ENCODE results near the gene SLC24A3.

SLC24A3 gene

DNA sequence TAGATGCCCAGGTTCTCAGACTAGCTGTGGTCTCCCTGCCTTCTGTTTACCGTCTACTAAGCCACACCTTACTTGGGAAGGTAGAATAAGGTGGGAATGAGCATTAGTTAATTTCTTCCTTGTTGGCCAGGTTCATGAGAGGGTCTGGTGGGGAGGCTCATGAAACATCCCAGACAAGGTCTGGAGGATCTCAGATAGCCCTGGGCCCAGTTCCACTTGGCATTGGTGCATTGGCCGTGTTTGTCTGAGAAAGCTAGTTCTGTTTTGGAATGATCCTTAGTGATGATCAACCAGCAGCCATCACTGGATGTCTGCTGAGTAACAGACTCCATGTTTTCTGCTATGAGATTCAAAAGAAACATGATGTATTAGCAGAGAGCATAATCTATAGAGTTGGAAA lies 155.1 kb downstream of the SLC24A3 start:
- no peak for DNase-seq (ENCODE audit: low read depth, low spot score)
- no peak overlapping the region for H3K4me3 ChIP-seq (ENCODE audit: low read length)

DNA sequence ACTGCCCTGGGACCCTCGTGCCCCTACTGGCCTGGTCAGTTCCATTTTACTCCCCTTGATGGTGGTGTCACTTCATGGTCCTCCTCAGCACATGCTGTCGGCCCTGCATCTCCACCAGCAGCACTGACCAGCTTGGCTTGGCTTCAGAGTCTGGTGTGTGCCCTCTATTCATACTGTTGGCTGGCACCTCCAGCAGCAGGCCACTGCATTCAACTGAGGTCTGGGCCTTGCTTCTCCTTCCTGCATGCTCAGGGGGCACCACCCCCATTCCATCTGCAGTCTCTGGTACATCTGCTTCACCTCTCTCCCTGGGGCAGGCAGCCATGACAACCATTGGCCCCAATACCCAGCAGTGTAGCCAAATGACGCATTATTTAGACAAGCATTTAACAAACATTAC lies 155.9 kb downstream of the SLC24A3 start:
- H3K4me3 ChIP-seq (ENCODE audit: low read length): no peak overlapping the region
- DNase-seq (ENCODE audit: low read depth, low spot score): no peak

DNA sequence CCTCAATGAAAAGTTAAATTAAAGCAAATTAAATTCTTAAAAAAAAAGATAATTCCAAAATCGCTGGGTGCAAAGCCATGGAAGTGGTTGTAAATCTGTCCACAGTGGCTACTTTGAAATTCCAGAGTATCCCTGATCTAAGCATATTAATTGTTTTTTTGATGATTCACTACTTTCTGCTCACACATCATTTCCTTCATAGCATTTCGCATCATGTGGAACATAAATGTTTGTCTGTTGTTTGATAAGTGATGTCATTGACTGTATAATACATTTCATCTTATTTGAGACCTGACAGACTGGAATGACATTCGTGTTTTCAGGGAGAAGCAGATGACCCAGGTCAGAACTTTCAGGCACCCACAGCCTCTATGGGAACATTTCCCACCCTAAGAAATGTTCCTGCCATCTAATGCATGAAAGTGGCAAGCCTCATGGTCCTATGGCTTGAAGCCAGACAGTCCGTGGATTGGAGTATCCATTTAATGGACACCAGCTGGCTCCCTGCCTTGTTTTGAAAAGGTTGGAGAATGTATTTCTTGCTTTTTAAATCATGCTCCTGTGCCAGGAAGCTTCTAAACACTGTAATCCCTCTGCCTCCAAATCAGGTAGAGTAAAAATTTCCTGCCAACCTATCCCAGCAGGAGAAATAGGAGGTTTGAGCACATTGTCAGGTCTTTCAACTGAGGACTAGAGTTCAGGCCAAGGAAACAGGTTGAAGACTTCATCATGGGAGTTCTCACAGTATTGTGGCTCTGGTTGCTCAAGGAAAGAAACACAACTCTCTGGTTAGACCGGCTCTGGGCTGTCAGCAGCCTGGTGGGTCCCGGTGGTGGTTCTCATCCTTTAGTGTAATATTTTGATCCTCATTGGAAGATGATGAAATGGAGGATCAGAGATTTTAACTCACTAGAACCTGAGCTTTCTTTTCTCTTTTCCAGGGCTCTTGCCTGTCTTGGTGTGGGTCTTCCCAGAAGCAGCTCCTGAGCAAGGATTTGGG lies 157.9 kb downstream of the SLC24A3 start:
- DNase-seq (ENCODE audit: low read depth, low spot score): no peak
- H3K4me3 ChIP-seq (ENCODE audit: low read length): no peak overlapping the region

DNA sequence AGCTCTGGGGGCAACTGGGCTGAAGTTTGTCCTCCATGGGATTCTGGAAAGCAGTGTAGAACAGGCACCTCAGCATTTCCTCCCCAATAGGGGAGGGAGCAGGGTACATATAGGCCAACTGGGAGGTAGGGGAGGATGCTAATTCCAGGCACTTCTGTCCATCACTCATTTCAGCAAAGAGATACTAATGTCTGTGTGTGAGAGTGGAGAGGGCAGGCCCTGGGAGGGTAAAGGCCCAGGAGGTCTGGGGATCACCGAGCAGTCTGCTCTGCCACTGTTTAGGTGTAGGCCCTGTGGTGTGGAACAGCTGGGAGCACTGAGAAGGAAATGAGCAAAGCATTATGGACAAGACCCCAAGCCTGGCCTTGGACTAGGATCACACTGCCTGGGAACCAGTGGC lies 158.7 kb downstream of the SLC24A3 start:
- no peak for DNase-seq (ENCODE audit: low read depth, low spot score)
- no peak overlapping the region for H3K4me3 ChIP-seq (ENCODE audit: low read length)

DNA sequence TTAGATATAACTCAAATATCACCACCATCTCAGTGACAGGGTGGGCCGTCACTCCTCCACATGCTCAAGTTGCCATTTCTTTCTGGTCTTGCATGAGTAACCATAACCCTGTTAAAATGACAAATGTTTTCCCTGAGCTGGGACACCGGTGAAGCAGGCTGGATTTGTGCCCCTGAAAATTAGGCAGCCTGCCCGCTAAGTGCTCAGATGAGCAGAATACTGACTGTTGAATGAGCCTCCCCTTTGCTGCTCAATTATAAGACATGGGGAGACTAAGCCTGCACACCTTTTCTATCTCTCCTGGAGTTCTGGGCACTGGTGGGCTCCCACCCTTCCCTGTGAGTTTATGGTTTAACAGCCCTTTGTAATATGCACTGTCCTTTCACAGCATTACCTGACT lies 161.8 kb downstream of the SLC24A3 start:
- no peak overlapping the region for H3K4me3 ChIP-seq (ENCODE audit: low read length)
- DNase-seq (ENCODE audit: low read depth, low spot score): no peak

DNA sequence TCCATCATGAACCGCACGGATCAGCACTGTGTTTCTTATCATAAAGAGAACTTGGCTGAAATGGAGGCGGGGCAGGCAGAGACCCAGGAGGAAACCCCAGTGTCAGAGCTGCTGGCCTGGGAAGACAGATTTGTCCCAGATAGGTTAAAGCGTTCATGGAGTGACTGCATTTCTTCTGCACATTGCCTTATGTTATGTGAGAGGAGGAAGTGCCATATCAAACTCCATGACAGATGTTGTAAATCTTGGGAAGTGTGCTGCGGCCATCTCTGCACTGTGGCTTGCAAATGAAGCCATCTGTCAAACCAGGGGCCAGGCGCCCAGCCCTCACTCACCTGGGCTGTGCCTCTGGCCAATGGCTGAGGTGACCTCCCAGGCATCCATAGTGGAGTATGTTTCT lies 163.0 kb downstream of the SLC24A3 start:
- H3K4me3 ChIP-seq (ENCODE audit: low read length): no peak overlapping the region
- DNase-seq (ENCODE audit: low read depth, low spot score): no peak

DNA sequence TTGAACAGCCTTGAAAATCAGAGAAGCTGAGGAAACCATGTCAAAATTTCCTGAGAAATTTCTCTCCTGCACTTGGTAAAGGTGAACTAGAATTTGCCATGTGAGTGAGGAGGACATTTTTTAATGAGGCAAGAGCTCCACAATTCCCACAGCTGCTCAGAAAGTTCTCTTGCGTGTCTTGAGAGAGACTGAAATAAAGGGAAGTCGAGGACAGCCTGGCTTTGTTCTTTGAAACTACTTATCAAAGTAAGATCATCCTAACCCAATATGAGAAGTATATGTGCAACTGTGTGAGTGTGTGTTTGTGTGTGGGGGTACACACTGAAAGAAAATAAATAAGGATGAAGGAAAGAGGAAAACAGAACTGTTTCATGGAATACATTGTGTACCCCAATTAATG lies 163.4 kb downstream of the SLC24A3 start:
- DNase-seq (ENCODE audit: low read depth, low spot score): no peak
- no peak overlapping the region for H3K4me3 ChIP-seq (ENCODE audit: low read length)

DNA sequence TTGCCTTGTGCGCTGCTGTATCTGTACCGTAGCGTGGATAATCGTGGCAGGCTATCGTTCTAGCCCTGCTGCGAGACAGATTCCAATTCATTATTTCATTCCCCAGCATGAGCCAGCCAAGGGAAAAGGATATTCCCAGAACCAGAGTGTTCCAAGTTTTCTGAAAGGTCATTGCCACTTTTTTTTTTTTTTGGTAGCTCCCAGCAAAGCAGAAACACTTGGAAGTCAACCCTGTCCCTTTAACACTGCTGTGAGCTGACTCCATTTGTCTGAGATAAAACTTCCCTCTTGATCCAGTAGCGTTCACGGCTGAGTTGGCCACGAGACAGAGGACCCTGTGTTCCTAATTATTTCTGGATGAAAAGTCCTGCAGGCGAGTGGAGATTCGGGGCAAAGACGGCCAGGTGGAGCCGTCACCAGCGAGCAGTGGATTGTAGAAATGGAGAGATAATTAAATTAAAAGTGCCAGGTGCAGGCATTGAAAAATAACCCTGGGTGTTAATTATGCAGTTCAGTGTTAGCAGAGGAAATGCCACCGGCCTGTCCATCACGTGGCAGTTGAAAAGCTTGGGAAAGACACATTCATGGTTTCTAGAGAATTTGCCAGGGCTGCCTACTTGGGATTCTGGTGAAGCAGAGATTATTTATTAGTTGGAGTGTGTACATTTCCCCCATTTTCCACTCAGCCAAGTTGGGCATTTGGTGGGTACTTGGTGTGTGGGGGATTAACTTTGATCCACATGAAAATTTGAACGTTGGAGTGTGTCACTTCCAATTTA lies 164.2 kb downstream of the SLC24A3 start:
- H3K4me3 ChIP-seq (ENCODE audit: low read length): no peak overlapping the region
- DNase-seq (ENCODE audit: low read depth, low spot score): no peak

DNA sequence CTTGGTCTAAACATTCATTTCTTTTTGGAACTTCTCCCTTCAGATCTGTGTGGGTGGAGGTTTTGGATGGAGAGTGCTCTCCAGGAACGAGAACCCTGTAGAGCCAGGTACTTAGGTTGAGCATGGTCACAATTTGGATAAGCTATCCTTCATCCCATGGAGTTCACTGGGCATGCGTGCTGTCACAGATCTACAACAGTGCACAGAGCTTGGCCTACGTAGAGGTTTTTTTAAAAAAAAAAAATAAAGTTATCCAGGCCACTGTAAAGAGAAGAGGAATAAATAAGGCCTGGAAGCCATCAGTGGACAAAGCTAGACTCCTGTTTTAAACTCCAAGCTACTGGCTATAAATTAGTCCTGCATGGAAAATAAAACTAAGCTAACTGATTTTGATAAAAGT lies 165.6 kb downstream of the SLC24A3 start:
- H3K4me3 ChIP-seq (ENCODE audit: low read length): no peak overlapping the region

DNA sequence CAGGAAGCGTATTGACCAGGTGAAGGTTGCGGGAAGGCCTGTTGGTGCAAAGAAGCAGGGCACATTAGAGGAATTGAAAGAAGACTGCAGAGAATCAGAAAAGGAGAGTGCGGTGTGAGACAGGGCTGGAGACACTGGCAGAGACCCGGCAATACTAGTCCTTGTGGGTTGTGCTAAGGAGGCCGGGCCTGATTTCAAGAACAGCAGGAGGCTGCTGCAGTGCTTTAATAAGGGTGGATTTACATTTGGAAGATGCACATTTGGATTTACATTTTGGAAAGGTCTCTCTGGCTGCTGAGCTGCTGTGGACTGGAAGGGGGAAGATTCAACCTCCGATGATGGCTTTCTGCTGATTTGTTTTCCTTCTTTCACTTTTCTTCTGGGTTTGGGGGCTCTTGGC lies 167.8 kb downstream of the SLC24A3 start:
- H3K4me3 ChIP-seq (ENCODE audit: low read length): no peak overlapping the region

More for the DNA sequence above, 165.6 kb downstream of the SLC24A3 start:
- no peak for DNase-seq (ENCODE audit: low read depth, low spot score)

DNA sequence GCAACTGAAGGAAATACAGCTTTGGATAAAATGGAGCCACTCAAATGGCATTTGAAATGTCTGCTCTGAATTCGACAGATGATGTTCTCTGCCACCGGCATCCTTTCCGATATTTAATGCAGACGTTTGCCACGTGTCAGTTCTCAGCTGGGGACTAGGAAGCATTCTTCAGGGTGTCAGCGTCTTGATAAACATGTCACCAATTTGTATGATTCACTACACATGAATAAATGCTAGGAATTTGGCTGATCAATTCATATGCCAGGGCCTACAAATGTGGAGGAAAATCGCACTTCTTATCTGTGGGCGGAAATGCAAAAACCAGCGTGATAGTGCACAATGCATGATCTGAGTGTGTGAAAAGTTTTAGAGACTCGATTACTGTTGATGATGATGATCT lies 169.5 kb downstream of the SLC24A3 start:
- no peak overlapping the region for H3K4me3 ChIP-seq (ENCODE audit: low read length)
- DNase-seq (ENCODE audit: low read depth, low spot score): no peak

More for the DNA sequence above, 167.8 kb downstream of the SLC24A3 start:
- DNase-seq (ENCODE audit: low read depth, low spot score): no peak

DNA sequence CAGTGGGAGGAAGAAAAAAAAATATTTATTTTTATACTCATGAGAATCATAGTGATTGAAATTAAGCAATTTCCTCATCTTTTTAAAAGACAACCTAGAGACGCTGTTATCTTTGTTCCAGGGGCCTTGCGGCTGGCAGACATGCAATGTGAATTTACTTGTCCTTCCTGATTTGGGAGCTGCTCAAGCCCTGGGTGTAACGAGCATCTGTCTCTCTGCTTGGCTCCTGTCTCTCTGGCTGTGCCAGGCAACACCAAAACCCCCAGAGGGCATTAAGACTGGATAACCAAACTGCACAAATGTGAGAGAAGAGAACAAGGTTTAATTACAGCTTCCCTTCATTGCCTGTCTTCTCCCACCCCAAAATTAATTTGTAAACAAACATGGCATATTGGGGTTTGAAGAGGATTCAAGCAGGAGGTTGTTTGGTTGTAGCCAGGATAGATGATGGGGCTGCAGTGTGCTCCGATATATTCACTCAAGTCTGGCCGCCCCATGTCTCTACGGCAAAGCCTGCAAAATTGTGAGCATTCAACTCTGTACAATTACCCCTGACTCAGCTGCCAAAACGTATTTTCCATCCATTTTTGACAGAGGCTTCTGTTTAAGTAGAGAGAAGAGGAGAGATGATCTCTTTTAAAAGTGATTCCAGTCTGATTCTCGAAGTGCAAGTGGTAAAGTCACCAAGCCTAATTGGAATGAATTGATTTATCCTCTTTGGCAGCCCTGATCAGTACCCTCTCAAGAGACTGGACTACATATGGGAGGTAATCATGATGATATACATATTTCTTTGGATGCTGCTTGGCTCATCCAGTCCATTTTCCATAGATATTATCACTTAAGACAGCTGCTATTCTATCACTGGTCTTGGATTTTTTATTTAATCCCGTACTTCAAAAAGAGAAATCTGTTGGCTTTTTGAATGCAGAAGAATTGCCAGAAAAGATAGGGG lies 170.2 kb downstream of the SLC24A3 start:
- H3K4me3 ChIP-seq (ENCODE audit: low read length): no peak overlapping the region
- DNase-seq (ENCODE audit: low read depth, low spot score): no peak

DNA sequence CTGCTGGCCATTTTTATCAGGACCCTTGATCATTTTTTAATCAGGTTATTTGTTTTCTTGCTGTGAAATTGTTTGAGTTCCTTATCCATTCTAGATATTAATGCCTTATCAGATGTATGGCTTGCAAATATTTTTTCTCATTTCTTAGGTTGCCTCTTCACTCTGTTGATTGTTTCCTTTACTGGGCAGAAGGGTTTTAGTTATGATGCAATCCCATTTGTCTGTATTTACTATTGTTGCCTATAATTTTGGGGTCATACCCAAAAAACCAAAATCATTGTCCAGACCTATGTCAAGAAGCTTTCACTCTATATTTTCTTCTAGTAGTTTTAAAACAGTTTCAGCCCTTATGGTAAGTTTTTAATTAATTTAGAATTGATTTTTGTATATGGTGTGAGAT lies 172.5 kb downstream of the SLC24A3 start:
- no peak for DNase-seq (ENCODE audit: low read depth, low spot score)
- no peak overlapping the region for H3K4me3 ChIP-seq (ENCODE audit: low read length)

DNA sequence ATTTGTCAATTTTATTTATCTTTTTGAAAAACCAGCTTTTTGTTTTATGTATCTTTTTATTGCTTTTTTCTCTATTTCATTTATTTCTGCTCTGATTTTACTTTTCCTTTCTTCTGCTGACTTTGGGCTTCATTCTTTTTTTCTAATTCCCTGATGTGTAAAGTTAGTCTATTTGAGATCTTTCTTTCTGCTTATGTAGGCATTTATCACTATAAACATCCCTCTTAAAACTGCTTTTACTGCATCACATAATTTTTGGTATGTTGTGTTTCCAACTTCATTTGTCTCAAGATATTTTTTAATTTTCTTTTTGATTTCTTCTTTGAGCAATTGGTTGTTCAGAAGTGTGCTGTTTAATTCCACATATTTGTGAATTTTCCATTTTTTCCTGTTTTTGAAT lies 174.8 kb downstream of the SLC24A3 start:
- DNase-seq (ENCODE audit: low read depth, low spot score): no peak

DNA sequence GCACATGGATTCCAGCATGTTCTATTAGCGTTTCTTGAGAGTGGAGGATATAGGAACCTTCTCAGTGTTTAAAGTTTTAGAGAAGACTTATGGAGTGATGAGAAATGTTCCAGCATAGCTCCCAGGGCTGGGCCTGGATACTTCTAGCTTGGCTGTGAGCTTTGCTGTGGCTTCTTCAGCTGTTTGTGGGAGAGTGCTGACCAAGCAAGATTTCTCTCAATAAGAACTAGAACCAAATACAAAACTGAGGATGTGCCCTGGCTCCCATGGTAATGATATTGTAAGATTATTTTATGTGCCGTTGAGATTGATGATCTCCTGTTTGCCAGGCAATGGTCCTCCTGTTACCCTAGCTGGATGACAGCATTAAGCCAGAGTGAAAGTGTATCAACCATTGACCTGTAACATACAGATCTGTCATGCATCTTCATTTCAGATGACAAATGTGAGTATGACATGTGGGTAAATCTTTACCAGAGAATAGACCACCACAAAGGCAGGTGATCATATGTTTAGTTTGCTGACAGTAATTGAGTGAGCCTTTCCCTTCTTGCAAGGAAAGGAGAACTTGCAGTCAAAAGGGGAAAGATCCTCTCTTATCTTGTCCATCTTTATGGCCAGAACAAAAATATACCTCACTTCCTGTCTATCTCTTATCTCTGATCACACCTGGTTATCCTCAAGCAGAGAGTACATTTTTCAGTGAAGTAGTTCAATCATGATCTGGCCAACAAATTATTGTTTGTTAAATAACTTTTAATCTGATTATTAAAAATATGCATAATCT lies 180.1 kb downstream of the SLC24A3 start:
- no peak overlapping the region for H3K4me3 ChIP-seq (ENCODE audit: low read length)
- peak; percentile 68 for DNase-seq (ENCODE audit: low read depth, low spot score)

More for the DNA sequence above, 174.8 kb downstream of the SLC24A3 start:
- H3K4me3 ChIP-seq (ENCODE audit: low read length): no peak overlapping the region

DNA sequence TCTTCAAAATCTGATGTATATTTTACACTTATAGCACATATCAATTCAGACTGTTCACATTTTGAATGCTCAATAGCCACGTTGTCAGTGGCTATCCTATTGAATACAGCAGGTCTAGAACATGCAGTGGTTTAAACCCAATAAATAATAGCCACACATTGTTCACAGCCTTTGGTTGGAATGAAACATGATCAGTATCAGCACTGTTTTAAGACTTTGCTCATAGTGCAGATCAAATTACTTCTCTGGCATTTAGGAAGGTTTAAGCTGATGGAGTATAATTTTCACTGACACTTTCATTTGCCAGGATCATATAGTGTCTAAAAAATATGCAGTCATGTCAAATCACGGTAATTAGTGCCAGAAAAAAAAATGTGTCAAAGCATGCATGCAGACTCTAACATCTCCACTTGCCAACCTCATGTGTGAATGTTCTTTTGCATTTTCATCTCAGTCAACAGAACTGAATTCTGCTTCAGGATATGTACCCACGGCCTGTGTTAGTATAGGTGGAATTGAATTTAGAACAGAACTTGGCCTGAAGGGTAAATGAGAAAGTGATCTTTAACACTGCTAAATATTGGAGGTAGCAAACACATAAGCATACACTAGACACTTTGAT lies 184.1 kb downstream of the SLC24A3 start:
- no peak for DNase-seq (ENCODE audit: low read depth, low spot score)
- H3K4me3 ChIP-seq (ENCODE audit: low read length): no peak overlapping the region

DNA sequence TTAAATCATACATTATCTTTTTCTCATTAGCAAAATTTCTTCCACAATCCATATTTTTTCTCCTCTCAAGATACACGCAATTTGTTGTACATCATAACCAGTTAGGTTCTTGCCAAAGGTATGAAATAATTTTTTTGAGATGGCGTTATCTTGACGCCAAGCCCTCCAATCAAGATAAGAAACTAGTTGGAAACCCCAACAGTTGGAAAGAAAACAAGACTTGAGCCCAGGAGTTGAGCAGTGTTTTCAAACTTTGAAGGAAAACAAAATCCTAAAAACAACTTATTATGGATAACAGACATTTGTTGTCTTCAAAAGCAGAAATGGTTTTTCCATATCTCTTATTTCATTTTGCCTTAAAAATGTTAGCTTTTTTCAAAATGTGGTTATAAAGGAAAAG lies 184.8 kb downstream of the SLC24A3 start:
- H3K4me3 ChIP-seq (ENCODE audit: low read length): no peak overlapping the region
- DNase-seq (ENCODE audit: low read depth, low spot score): no peak

DNA sequence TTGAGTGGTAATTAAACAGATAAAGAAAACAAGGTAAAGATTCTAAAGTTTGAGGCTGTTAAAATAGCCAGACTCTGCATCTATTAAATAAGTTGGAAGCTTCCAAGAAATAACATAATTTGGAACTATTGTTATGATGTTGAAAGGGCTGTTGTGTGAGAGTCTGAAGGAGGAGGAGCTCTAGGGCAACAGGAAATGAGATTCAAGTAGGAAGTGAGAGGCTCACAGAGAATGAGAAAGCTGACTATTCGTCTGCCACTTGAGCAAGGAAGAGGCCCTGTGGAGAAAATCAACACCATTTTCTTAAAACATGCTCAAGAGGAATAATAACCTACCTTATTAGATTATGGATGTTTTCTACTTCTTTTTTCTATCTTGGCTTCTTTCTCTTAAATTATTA lies 185.2 kb downstream of the SLC24A3 start:
- no peak overlapping the region for H3K4me3 ChIP-seq (ENCODE audit: low read length)
- DNase-seq (ENCODE audit: low read depth, low spot score): no peak
